Subcutaneous abdominal adipose tissue (tissue), 5 donors: ENCODE data around the gene LRP1-AS.

ENCODE experiments used
- H3K27ac ChIP-seq: one replicate; pipeline ENCODE4 v1.7.0; 2013; ENCODE audit warnings: low read depth, mild to moderate bottlenecking, inconsistent platforms, low read length, moderate library complexity
- H3K27me3 ChIP-seq, 5 donors: one replicate each; pipeline ENCODE4 v1.7.0; 2013; ENCODE audit warnings: low read length in 5 of 5, inconsistent platforms in 1 of 5; ENCODE audit not compliant: control insufficient read depth in 5 of 5, insufficient read depth in 4 of 5
- H3K36me3 ChIP-seq, 5 donors: one replicate each; pipeline ENCODE4 v1.7.0; 2013; ENCODE audit warnings: low read length in 5 of 5; ENCODE audit not compliant: control insufficient read depth in 5 of 5, insufficient read depth in 5 of 5
- H3K4me1 ChIP-seq, 5 donors: one replicate each; pipeline ENCODE4 v1.7.0; 2013; ENCODE audit warnings: low read length in 5 of 5, mild to moderate bottlenecking in 3 of 5, moderate library complexity in 1 of 5; ENCODE audit not compliant: control insufficient read depth in 5 of 5, insufficient read depth in 5 of 5
- H3K4me3 ChIP-seq, 5 donors: one replicate each; pipeline ENCODE4 v1.7.0; 2013; ENCODE audit warnings: low read length in 5 of 5, low read depth in 1 of 5
- H3K9ac ChIP-seq, 5 donors: one replicate each; pipeline ENCODE4 v1.7.0; 2013; ENCODE audit warnings: low read length in 5 of 5, mild to moderate bottlenecking in 4 of 5, moderate library complexity in 3 of 5
- H3K9me3 ChIP-seq, 5 donors: one replicate each; pipeline ENCODE4 v1.7.0; 2013; ENCODE audit warnings: low read length in 5 of 5; ENCODE audit not compliant: control insufficient read depth in 5 of 5
- donor health status: healthy.
- donor health status: healthy.
- donor health status: healthy.
- donor health status: healthy.
- donor health status: healthy.

Gene LRP1-AS

GRCh38 chr12:57095440-57095839, 52.0 kb downstream of the LRP1-AS start:
- no peak overlapping the region for H3K9ac ChIP-seq
- no peak overlapping the region for H3K4me3 ChIP-seq
- H3K36me3 ChIP-seq: peaks cover 9 to 92% (median 89%) of the 10 kb centered on the region in 5 donors
- no peaks in the 10 kb centered on the region for H3K27me3 ChIP-seq
- no peaks in the 10 kb centered on the region for H3K9me3 ChIP-seq
- peaks cover 4 to 39% (median 21%) of the 10 kb centered on the region in 5 donors for H3K4me1 ChIP-seq
- H3K27ac ChIP-seq: no peak overlapping the region
